Psoas muscle (tissue), 8 donors: ENCODE data around the gene BCAP31. TPM values are rescaled to one million over a fixed set of nuclear protein-coding genes. Genes with fewer than 3 reads are reported as not detected.
"Not testable (repeated sequence)": the region's sequence is repeated elsewhere in the genome, so short reads cannot be mapped to it uniquely, and the experiment has no call there.

Experiments used
- ATAC-seq, 4 donors: fragments of 200-7000 bp; cut with Tn5 transposase; one replicate each; pipeline ENCODE4 v1.9.1; 2020; ENCODE audit warnings: moderate library complexity in 3 of 4, mild to moderate bottlenecking in 2 of 4
- DNase-seq, 2 donors: peaks; one replicate each; pipeline ENCODE4 v3.0.0-alpha.2; 2020
- H3K27ac ChIP-seq: fragments of 200-600 bp; one replicate; pipeline ENCODE4 v1.8.0; 2022
- H3K27me3 ChIP-seq, 3 donors: fragments of 200-600 bp in 1 of 3; one replicate each; pipeline versions ENCODE4 v1.6.1 to v1.8.0; 2013 to 2022; ENCODE audit warnings: low read length in 2 of 3, mild to moderate bottlenecking in 2 of 3, moderate library complexity in 1 of 3; ENCODE audit not compliant: insufficient read depth in 3 of 3
- H3K36me3 ChIP-seq, 2 donors: fragments of 200-600 bp in 1 of 2; one replicate each; pipeline versions ENCODE4 v1.6.1 to v1.8.0; 2013 to 2022; ENCODE audit warnings: low read depth in 1 of 2, mild to moderate bottlenecking in 1 of 2, moderate library complexity in 1 of 2; ENCODE audit not compliant: insufficient read depth in 1 of 2
- H3K4me1 ChIP-seq: fragments of 200-600 bp; one replicate; pipeline ENCODE4 v1.8.0; 2022
- H3K4me3 ChIP-seq: fragments of 200-600 bp; one replicate; pipeline ENCODE4 v1.8.0; 2022; ENCODE audit warnings: mild to moderate bottlenecking
- H3K9me3 ChIP-seq: fragments of 200-600 bp; one replicate; pipeline ENCODE4 v1.8.0; 2022
- WGBS, 3 donors: extraction: QIAGEN DNeasy Blood & Tissue Kit; methylation state at CpG; one replicate each; pipeline versions ENCODE4 v1.1.6 to v1.1.7; 2013; 5-methylcytosine and 5-hydroxymethylcytosine counted together
- intact Hi-C, 2 donors: fragments of 100-400 bp; cut with DNase I; formaldehyde crosslinking; loops; one replicate each; pipeline versions ENCODE4 v1.11.0 to v1.14.2; 2022
- polyA plus RNA-seq, 3 donors: library from polyadenylated mRNA; stranded (reverse); fragments of 200-250 nt; gene quantifications; one replicate each; pipeline ENCODE4 v1.2.3, GENCODE V29; 2013
- total RNA-seq, 4 donors: library from RNA; stranded (reverse); fragmentation: NEBNext Ultra II Directional in 2 of 4; extraction: Animal tissue kit (Norgen Biotek cat#: 25700) in 2 of 4; gene quantifications; one replicate each; pipeline versions ENCODE4 v1.2.1 to v1.2.4, GENCODE V29; 2021 to 2023
- TF ChIP-seq, protein P1 (sequence below): fragments of 200-600 bp; IDR thresholded peaks from one replicate; pipeline ENCODE4 v1.8.0; 2022; ENCODE audit warnings: antibody characterized with exemption
- donor health status: healthy with polysubstance abuse.
- donor health status: DM: no; HTN: no; CAD: no; lungs with moderate emphysema.
- donor health status: Bipolar disorder and iron deficiency.
- donor health status: healthy.
- donor health status: DM: yes; HTN: yes; CAD: no.
- donor health status: DM: no; HTN: no; CAD: no.
- donor health status: DM: no; HTN: no; CAD: no.
- donor health status: DM: yes; HTN: yes; CAD: no.

Gene BCAP31
- total and polyA plus RNA-seq, 7 donors = 63.7 to 97.3 (median 66.0) TPM

- TF ChIP-seq, protein P1, sequence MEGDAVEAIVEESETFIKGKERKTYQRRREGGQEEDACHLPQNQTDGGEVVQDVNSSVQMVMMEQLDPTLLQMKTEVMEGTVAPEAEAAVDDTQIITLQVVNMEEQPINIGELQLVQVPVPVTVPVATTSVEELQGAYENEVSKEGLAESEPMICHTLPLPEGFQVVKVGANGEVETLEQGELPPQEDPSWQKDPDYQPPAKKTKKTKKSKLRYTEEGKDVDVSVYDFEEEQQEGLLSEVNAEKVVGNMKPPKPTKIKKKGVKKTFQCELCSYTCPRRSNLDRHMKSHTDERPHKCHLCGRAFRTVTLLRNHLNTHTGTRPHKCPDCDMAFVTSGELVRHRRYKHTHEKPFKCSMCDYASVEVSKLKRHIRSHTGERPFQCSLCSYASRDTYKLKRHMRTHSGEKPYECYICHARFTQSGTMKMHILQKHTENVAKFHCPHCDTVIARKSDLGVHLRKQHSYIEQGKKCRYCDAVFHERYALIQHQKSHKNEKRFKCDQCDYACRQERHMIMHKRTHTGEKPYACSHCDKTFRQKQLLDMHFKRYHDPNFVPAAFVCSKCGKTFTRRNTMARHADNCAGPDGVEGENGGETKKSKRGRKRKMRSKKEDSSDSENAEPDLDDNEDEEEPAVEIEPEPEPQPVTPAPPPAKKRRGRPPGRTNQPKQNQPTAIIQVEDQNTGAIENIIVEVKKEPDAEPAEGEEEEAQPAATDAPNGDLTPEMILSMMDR = no peak
- Histone ChIP-seq H3K4me3 (no peak overlapping the region), H3K27ac (peak overlapping the region; percentile 90), H3K9me3 (no peaks in the 10 kb centered on the region), H3K36me3 (peaks cover 3 to 11% of the 10 kb centered on the region in 2 donors), H3K4me1 (peaks cover 20% of the 10 kb centered on the region), H3K27me3 (no peaks in the 10 kb centered on the region)
- ATAC-seq = no peak
- DNase-seq = no peak
- intact Hi-C loops = no loop called here
- 67 to 88% (median 70%) methylated on average over 10 to 14 of the region's 16 CpGs for WGBS, 3 donors
Observed at GRCh38 chrX:153697924-153698865, 26.0 kb downstream of the BCAP31 start.

DNA sequence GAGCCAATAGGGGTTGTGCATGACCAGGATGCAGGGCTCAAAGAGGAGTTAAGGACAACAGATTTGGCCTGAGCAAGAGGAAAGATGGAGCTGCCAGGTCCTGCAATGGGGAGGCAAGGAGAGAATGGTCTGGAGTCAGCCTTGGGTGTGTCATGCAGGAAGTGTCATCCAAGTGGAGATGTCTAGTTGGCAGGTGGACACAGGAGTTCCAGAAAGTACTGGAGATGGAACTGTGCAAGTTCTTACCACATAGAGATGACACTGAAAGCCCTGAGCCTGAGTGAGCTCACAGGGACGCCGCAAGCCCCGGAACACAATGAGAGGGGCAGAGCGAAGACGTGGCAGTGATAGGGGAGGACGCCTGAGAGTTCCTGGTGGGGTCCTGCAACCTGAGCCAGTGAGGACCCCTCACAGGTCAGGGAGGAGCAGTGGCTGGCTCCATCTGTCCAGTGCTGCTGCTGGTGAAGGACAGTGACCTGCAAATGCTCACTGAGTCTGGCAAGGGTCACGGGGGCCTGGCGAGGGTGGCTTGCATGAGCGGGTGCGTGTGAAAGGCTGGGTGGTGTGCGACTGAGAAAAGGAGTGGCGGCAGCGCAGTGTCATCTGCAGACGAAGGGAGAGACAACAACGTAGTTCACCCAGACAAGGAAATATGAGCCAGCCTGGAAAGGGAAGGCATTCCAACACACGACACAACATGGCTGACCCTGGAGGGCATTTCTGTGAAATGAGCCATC is 27.0 kb downstream of the BCAP31 start:
- DNase-seq, H3K9me3 ChIP-seq, H3K4me3 ChIP-seq, H3K27me3 ChIP-seq, intact Hi-C loops: not testable (repeated sequence)
- H3K36me3 ChIP-seq = peaks cover 3 to 14% of the 10 kb centered on the region in 2 donors
- peaks cover 19% of the 10 kb centered on the region for H3K4me1 ChIP-seq
- peak; percentile 40 to 60 (median 49) for ATAC-seq
- WGBS, 3 donors = 28 to 72% (median 63%) methylated on average over 14 to 16 of the region's 16 CpGs
- peak overlapping the region; percentile 81 for H3K27ac ChIP-seq

GRCh38 chrX:153696538-153696937 is 27.6 kb downstream of the BCAP31 start:
- H3K4me3 ChIP-seq, intact Hi-C loops, H3K27me3 ChIP-seq, H3K9me3 ChIP-seq, ATAC-seq: not testable (repeated sequence)
- WGBS, 3 donors = 55 to 66% (median 62%) methylated on average over 5 to 10 of the region's 10 CpGs
- H3K36me3 ChIP-seq = peaks cover 2 to 11% of the 10 kb centered on the region in 2 donors
- DNase-seq = peak in 1 of 2 donors; percentile 53
- peaks cover 13% of the 10 kb centered on the region for H3K4me1 ChIP-seq
- H3K27ac ChIP-seq = peak overlapping the region; percentile 81

- TF ChIP-seq, protein P1 = no peak
- Histone ChIP-seq H3K36me3 (peaks cover 2 to 10% of the 10 kb centered on the region in 2 donors), H3K4me3 (no peak overlapping the region), H3K27ac (no peak overlapping the region), H3K27me3 (peaks cover 0 to 2% (median 0%) of the 10 kb centered on the region in 3 donors), H3K9me3 (no peaks in the 10 kb centered on the region), H3K4me1 (peaks cover 12% of the 10 kb centered on the region)
- DNase-seq = no peak
- intact Hi-C loops = no loop called here
- ATAC-seq = no peak
- 80 to 96% (median 82%) methylated on average over 12 to 15 of the region's 15 CpGs for WGBS, 3 donors
Observed at GRCh38 chrX:153696100-153696499, 28.1 kb downstream of the BCAP31 start.

- WGBS, 3 donors = 62 to 83% (median 71%) methylated on average over 10 to 23 of the region's 23 CpGs
- H3K4me1 ChIP-seq = peaks cover 12% of the 10 kb centered on the region
- DNase-seq = peak in 1 of 2 donors; percentile 40
Observed at GRCh38 chrX:153694687-153695270, 29.4 kb downstream of the BCAP31 start.

GRCh38 chrX:153694256-153694655 is 29.9 kb downstream of the BCAP31 start:
- H3K9me3 ChIP-seq, ATAC-seq, H3K27ac ChIP-seq, H3K27me3 ChIP-seq, H3K4me3 ChIP-seq, H3K4me1 ChIP-seq, intact Hi-C loops: not testable (repeated sequence)
- peak in 1 of 2 donors; percentile 44 for DNase-seq
- H3K36me3 ChIP-seq = peaks cover 2 to 10% of the 10 kb centered on the region in 2 donors
- WGBS, 3 donors = 70 to 79% (median 78%) methylated on average over 7 to 16 of the region's 16 CpGs

More at GRCh38 chrX:153694687-153695270, 29.4 kb downstream of the BCAP31 start:
- no peak for ATAC-seq
- TF ChIP-seq, protein P1 = no peak
- Histone ChIP-seq H3K4me3 (no peak overlapping the region), H3K36me3 (peaks cover 2 to 10% of the 10 kb centered on the region in 2 donors), H3K27me3 (peaks cover 0 to 2% (median 0%) of the 10 kb centered on the region in 3 donors), H3K27ac (peak overlapping the region; percentile 36), H3K9me3 (no peaks in the 10 kb centered on the region)
- intact Hi-C loops = no loop called here
